Right atrium auricular region (tissue), 2 donors: ENCODE measurements around the gene GNG8. TPM values are rescaled to one million over a fixed set of nuclear protein-coding genes. Genes with fewer than 3 reads are reported as not detected.
A peak's percentile ranks its signal among the peaks of the same experiment; 100 is the strongest.

Experiments
- DNase-seq: peaks from one replicate; pipeline ENCODE4 v3.0.0-alpha.2; 2019; ENCODE audit warnings: low spot score
- H3K27ac ChIP-seq, 2 donors: fragments of 200-600 bp; sonication (generic); 1 replicate in 1 of 2; 2 replicates in 1 of 2; pipeline ENCODE4 v1.5.1; 2016 to 2019
- H3K27me3 ChIP-seq, 2 donors: fragments of 200-600 bp; sonication (generic); one replicate each; pipeline versions ENCODE4 v1.5.1 to v1.6.0; 2017 to 2019
- H3K36me3 ChIP-seq: fragments of 200-600 bp; sonication (generic); one replicate; pipeline ENCODE4 v1.5.1; 2016
- H3K4me1 ChIP-seq, 2 donors: fragments of 200-600 bp; sonication (generic); one replicate each; pipeline versions ENCODE4 v1.5.1 to v1.6.0; 2017 to 2019
- H3K4me3 ChIP-seq, 2 donors: fragments of 200-600 bp; sonication (generic); 1 replicate in 1 of 2; 2 replicates in 1 of 2; pipeline ENCODE4 v1.5.1; 2017 to 2019; ENCODE audit warnings: mild to moderate bottlenecking in 1 of 2, moderate library complexity in 1 of 2
- H3K9me3 ChIP-seq, 2 donors: fragments of 200-600 bp; sonication (generic); one replicate each; pipeline ENCODE4 v1.5.1; 2019
- CTCF ChIP-seq, 2 donors: fragments of 200-600 bp; sonication (generic); IDR thresholded peaks; one replicate each; pipeline ENCODE4 v1.5.1; 2019; ENCODE audit warnings: antibody characterized with exemption in 2 of 2
- total RNA-seq, 2 donors: library from RNA; depleted of rRNA; stranded (reverse); fragments of >200 nt; gene quantifications; one replicate each; pipeline ENCODE4 v1.1.0, GENCODE V29; 2016

The GNG8 gene
- not detected for total RNA-seq

GRCh38 chr19:46635920-46636761 is at the start of gene GNG8:
Gene GNG8 (minus strand): TSS chr19:46636202. CDS start chr19:46634682, 1,520 bp downstream.
- no peaks in the 10 kb centered on the region for H3K36me3 ChIP-seq
- H3K9me3 ChIP-seq, result no peaks in the 10 kb centered on the region
- H3K27ac ChIP-seq, result peak within 1 kb of the TSS; percentile 62 to 64
- DNase-seq, result no peak
- H3K27me3 ChIP-seq, result no peaks in the 10 kb centered on the region
- H3K4me3 ChIP-seq, result no peak within 1 kb of the TSS
- no peak for TF ChIP-seq CTCF (IDR thresholded peaks at IDR 0.05)
- peaks cover 0 to 51% of the 10 kb centered on the region in 2 donors for H3K4me1 ChIP-seq

- no peak for TF ChIP-seq CTCF (IDR thresholded peaks at IDR 0.05)
- H3K27ac ChIP-seq, result no peak overlapping the region
- H3K27me3 ChIP-seq, result no peaks in the 10 kb centered on the region
- H3K36me3 ChIP-seq, result peaks cover 74% of the 10 kb centered on the region
- no peaks in the 10 kb centered on the region for H3K9me3 ChIP-seq
- no peak overlapping the region for H3K4me3 ChIP-seq
- no peaks in the 10 kb centered on the region for H3K4me1 ChIP-seq
- DNase-seq, result no peak
Observed at GRCh38 chr19:46685189-46685588, 49.2 kb upstream of the GNG8 start.

DNA sequence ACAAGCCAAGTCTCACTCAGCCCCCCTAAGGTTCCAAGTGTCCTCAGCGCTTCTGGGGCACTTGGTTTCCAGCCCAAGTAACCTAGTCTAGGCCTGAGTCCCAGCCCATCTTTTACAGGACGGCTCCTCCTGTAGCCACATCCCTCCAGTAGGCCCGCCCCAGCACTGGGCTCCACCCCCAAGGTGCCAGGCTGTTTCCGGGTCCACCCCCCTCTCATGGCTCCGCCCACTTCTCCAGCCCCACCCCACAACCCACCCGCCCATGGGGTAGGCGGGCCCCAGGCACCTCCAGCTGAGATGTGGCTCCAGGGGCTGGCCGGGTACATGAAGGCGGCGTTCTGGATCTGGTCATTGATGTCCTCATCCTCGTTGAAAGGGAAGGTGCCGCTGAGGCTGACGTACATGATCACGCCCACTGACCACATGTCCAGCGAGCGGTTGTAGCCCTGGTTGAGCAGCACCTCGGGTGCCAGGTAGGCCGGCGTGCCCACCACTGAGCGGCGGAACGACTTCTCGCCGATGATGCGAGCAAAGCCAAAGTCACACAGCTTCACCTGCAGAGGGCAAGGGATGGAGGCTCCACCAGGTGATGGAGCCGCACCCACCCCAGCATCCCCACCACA is 42.2 kb upstream of the GNG8 start:
- Histone ChIP-seq H3K36me3 (peaks cover 49% of the 10 kb centered on the region), H3K4me3 (no peak overlapping the region), H3K4me1 (no peaks in the 10 kb centered on the region), H3K27me3 (no peaks in the 10 kb centered on the region), H3K9me3 (no peaks in the 10 kb centered on the region), H3K27ac (no peak overlapping the region)
- DNase-seq, result no peak
- no peak for TF ChIP-seq CTCF (IDR thresholded peaks at IDR 0.05)

GRCh38 chr19:46674416-46675178 is 38.6 kb upstream of the GNG8 start:
- Histone ChIP-seq H3K9me3 (no peaks in the 10 kb centered on the region), H3K4me3 (no peak overlapping the region), H3K4me1 (no peaks in the 10 kb centered on the region), H3K27me3 (no peaks in the 10 kb centered on the region), H3K27ac (no peak overlapping the region), H3K36me3 (peaks cover 28% of the 10 kb centered on the region)
- no peak for DNase-seq
- no peak for TF ChIP-seq CTCF (IDR thresholded peaks at IDR 0.05)

DNA sequence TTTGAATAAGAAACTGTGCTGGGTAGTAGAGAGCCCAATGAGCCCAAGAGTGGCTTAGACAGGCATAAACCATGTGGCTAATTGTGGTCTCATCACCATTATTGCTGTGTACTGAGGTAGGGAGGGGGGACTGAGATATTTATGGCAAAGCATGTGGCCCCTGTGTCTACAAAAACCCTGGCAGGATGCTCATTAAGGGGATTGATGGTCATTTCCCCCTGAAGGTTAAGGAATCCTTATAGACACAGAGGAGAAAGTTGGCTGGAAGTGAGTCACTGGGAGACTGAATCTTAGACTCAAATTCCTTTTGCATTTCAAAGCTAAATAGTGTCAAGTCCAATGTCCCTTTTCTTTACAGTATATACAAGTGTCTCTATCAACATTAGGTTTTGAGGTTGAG is 34.8 kb upstream of the GNG8 start:
- DNase-seq, result no peak
- Histone ChIP-seq H3K9me3 (no peaks in the 10 kb centered on the region), H3K4me3 (no peak overlapping the region), H3K4me1 (no peaks in the 10 kb centered on the region), H3K27me3 (no peaks in the 10 kb centered on the region), H3K27ac (no peak overlapping the region), H3K36me3 (peaks cover 13% of the 10 kb centered on the region)
- TF ChIP-seq CTCF (IDR thresholded peaks at IDR 0.05), result no peak
